Astrocyte of the hippocampus (primary cell): ENCODE measurements around the gene MAST4.

Experiments used
- DNase-seq: peaks from one replicate; pipeline ENCODE4 v3.0.0; 2011; ENCODE audit warnings: low read depth, low spot score

Gene MAST4

GRCh38 chr5:67015541-67016191 is 419.5 kb downstream of the MAST4 start:
- DNase-seq, result peak; percentile 64

DNA sequence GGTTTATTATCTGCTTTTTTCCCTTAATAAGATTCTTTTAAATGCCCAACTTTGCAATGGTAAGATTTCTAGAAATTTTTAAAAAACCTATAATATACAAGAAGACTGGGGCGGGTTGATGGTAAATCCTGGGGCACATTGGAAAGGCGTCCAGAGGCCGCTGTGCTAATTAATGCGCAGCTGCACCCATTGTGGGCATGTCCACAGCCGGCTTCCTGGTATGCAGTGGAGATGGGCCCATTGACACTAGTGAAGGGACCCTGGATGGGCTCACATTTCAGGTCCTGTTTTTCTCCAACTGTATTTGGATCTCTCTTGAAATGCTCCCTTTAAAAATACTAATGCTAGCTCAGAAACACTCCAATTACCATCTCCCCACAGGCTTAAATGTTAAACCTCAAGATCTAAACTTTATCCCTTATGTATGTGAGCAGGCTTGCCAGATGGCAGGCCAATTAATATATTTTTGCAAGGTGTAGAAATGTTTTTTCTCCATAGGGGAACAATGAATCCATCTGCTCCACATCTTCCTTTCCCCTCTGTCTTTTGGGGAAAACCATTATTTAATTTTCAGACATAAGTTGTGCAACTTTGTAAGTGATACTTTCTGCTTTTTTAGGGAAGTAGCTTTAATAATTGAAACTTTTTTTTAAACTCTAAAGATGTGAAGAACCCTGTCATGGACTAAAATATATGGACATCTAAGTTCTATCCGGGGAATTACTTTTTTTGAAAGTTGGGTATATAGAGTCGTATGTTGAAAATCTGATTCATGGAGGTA is 423.1 kb downstream of the MAST4 start:
- no peak for DNase-seq

DNA sequence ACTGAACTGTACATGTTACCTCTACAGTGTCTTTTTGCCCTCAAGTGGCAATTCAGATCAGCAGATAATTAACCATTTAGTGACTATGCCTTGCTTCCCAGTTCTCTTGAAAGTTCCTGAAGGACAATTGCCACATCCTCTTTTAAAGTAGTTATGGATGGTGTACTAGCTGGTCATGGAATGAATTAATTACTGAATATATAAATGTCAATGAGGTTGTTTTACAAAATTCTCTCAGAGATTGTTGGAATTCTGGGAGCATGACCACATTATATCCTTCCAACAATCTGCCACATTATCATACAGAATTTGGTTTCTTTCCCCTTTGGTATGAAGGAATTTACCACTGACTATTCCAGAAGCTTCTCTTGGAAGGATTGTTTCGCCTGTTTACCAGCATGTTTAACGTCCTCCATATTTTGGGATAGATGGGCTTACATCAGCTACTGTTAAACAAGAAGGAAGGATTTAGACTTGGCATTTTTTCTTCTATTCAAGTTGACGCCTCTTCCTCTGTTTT is 424.0 kb downstream of the MAST4 start:
- DNase-seq, result peak; percentile 87

DNA sequence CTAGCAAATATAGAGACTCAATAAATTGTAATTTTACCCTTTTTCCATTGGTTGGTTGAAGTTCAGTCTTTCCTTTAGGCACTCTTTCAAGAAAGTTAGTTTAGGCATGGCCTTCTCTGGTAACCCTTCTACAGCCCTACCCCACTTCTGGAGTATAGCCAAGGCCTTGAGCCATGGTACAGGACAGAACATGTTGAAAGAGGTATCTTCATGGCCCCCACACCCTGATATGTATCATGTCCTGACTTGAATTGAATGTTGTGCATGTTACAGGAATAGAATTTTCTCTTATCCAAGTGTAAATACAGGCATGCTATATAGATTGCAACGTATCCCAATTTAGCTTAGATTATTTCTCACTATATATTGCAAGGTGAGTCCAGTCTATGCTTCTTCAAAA is 424.8 kb downstream of the MAST4 start:
- DNase-seq, result no peak

DNA sequence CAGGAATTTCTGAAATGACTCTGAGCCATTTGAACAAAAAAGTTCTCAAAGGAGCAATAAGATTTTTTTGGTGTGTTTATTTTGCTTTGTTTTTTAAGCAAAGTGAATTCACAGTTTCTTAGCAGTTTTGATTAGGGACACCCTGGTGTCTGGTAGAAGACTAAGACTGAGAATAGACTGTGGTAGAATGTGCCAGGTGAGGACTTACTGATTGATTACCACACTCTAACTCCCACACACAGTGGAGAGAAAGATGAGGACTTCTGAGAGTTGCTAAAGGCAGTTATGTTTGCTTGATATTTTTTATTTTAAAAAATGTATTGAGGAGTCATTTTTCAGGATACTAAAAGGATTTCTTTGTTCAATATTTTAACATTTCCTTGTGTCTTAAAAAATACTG is 425.3 kb downstream of the MAST4 start:
- DNase-seq, result no peak

DNA sequence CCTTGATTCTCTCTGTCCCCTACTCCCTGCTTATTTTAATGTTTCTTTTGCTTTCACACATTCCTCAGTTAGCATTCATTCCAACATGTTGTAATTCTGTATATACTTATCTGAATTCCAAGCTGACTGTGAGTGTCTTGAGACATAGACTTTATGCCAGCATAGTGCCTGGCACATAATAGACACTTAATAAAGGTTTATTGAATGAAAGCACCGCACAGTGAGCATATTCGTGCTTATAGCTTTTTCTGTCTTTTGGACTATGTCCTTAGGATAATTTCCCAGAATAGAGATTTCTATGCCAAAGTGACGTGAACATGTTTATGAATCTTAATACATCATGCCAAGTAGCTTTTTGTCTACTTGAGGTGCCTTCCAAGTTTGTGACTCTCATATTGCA is 425.8 kb downstream of the MAST4 start:
- DNase-seq, result no peak

- DNase-seq, result no peak
Measured at GRCh38 chr5:67025457-67025856, 429.3 kb downstream of the MAST4 start.

DNA sequence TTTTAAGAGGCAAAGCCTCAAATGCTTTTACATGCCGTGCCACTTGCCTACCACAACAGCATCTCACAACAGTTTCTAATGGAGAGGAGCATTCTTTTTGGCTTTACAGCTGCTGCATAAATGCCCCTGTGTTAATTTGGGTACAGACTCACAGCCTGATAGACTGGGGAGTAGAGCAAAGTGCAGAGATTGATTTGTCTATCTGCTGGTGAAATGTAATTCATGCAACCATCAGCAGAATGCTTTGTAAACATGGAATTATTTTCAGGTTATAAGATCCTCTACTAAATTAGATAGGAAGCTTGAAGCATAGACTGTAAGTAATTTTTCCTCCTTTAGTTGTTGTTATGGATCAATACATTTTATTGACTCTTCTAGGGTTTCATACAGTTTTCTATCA is 430.1 kb downstream of the MAST4 start:
- DNase-seq, result no peak

GRCh38 chr5:67027171-67027570 is 431.0 kb downstream of the MAST4 start:
- DNase-seq, result no peak

GRCh38 chr5:67028371-67028770 is 432.2 kb downstream of the MAST4 start:
- no peak for DNase-seq

- DNase-seq, result no peak
Measured at GRCh38 chr5:67028941-67029340, 432.7 kb downstream of the MAST4 start.

- no peak for DNase-seq
Measured at GRCh38 chr5:67029481-67029880, 433.3 kb downstream of the MAST4 start.

- DNase-seq, result no peak
Measured at GRCh38 chr5:67030289-67031056, 434.3 kb downstream of the MAST4 start.

- DNase-seq, result no peak
Measured at GRCh38 chr5:67031057-67031443, 434.9 kb downstream of the MAST4 start.

DNA sequence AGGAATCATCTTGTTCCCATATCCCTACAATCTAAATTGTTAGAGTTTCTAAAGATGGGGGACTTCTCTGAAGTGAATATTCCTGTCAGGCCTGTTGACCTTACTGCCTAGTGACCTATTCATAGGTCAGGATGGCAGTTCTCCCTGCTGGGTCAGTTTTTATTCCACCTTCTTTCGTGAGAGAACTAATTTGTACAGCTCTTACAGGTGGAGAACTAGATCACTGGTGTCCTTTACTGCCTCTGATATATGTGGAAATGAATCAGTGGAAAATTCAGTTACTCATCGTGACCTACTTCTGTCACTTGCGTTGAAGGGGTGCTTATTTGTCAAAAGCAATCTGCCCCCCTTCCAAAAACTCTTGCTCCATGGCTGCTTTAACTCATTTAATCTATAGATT is 435.5 kb downstream of the MAST4 start:
- DNase-seq, result no peak

DNA sequence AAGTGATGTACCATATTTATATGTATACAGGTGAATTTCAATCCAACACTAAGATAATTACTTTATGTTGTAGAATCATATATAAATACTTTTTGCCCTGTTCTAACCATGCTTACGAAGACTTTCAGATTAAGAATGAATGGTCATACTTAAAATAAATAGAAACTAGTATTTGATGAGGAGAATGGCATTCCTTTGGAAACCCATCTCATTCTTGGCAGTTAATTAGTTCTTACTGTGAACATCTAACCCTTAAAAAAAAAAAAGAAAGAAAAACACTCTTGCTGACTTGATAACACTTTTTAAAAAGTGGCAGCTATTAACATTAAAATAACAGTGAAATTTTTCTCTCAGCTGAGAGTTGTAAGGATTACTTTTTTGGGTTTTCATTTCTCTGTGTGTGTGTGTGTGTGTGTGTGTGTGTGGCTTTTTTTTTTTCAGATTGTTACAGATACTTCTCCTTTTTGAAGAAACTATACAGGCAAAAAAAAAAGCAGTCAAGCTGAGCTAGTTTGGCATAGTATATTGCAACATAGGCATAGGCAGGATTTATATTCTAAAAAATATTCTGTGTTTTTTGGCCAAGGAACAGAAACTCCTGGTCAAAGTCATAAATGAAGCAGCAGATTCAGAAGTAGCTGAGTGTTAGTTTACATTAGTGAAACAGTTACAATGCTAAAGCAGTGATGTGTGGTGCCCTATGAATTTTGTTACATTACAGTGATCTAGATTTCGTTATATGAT is 436.9 kb downstream of the MAST4 start:
- no peak for DNase-seq

DNA sequence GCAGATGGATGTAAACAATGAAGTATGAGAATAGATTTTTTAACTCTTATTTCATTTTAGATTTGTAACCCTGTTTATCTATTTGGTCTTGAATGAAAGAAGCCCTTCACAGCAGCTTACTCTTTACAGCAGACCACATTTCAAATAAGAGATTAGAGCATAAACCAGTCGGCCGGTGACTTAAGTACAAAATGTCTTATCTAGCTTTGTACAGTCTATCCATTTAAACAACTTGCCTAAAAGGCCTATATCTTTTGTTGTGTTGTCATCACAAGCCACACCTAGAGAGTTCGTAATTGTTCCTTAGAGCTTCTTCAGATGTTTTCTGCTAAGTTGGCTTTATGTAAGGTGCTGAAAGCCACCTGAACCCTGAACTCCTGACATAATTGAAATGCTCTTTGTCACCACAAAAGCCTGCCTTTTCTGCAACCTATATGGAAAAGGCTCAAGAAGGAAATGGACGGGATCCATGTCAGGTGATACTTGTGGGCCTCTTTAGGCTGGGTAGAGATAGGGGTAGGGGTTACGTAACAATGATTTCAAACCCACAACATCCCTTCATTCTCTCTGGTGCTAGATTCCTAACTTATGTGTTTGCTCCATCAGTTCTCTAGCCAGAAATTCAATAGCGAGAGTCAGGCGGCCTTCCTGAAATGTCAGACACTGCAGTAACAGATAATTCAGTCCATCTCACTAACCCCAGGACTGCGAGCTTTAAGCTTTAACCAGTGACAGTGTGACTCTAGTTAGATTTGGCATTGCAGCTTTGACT is 437.9 kb downstream of the MAST4 start:
- DNase-seq, result no peak

DNA sequence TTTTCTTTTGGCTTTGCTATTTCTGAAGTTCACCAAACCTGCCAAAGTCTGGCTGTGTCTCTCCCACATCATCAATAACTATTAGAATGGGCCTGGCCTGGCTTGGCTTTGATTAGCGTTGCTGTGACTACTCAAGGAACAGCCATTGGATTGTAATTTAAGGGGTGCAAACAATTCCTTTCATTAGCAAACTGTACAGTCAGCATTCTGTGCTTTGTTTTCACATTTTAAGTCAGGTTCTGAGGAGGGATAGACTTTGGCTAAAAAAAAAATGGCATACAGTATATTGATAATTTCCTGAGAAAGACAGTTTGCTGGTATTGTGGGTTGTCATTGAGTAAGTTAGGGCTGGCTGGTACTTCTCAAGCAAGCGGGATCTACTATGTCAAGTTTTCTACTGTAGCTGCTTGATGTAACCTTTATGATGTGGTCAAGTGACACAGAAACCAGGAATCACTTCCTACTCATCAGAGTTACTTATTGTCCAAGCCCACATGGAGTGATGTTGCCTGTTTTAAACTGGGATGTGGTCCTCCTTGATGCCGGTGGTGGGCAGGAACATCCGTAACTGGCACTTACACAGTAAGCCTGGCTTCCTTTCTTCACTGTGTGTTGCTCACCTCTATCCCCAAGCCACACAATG is 439.0 kb downstream of the MAST4 start:
- DNase-seq, result no peak

GRCh38 chr5:67037171-67037570 is 441.0 kb downstream of the MAST4 start:
- DNase-seq, result no peak

- peak; percentile 78 for DNase-seq
Measured at GRCh38 chr5:67038817-67039603, 442.8 kb downstream of the MAST4 start.
